Small intestine (tissue), 7 donors: ENCODE data around the gene SPEG. TPM values are rescaled to one million over a fixed set of nuclear protein-coding genes. Genes with fewer than 3 reads are reported as not detected.

Experiments
- DNase-seq, 2 donors: peaks; one replicate each; pipeline versions ENCODE4 v3.0.0 to v3.0.0-alpha.2; 2013
- FAIRE-seq: peaks from 2 replicates; lab custom pipeline; 2012; peaks lifted over from hg19 to GRCh38; lab: Jason Lieb, UNC
- H3K27ac ChIP-seq, 3 donors: one replicate each; pipeline ENCODE4 v1.5.1; 2013; ENCODE audit warnings: low read length in 2 of 3, mild to moderate bottlenecking in 2 of 3, control low read depth in 1 of 3, inconsistent platforms in 1 of 3, low read depth in 1 of 3, moderate library complexity in 1 of 3
- H3K27me3 ChIP-seq, 3 donors: one replicate each; pipeline ENCODE4 v1.6.1; 2013; ENCODE audit warnings: low read length in 3 of 3, inconsistent platforms in 1 of 3; ENCODE audit not compliant: control insufficient read depth in 3 of 3, insufficient read depth in 3 of 3
- H3K36me3 ChIP-seq, 3 donors: one replicate each; pipeline ENCODE4 v1.6.1; 2013; ENCODE audit warnings: low read length in 3 of 3, inconsistent platforms in 1 of 3, low read depth in 1 of 3, mild to moderate bottlenecking in 1 of 3, moderate library complexity in 1 of 3; ENCODE audit not compliant: control insufficient read depth in 3 of 3, insufficient read depth in 2 of 3
- H3K4me1 ChIP-seq, 3 donors: one replicate each; pipeline ENCODE4 v1.6.1; 2013; ENCODE audit warnings: low read length in 2 of 3, inconsistent platforms in 1 of 3, low read depth in 1 of 3, mild to moderate bottlenecking in 1 of 3, moderate library complexity in 1 of 3; ENCODE audit not compliant: control insufficient read depth in 3 of 3, insufficient read depth in 2 of 3
- H3K4me3 ChIP-seq, 3 donors: one replicate each; pipeline ENCODE4 v1.5.1; 2013; ENCODE audit warnings: low read length in 3 of 3, control low read depth in 1 of 3, inconsistent platforms in 1 of 3, low read depth in 1 of 3, mild to moderate bottlenecking in 1 of 3, moderate library complexity in 1 of 3
- H3K9me3 ChIP-seq, 2 donors: one replicate each; pipeline ENCODE4 v1.6.1; 2013; ENCODE audit warnings: low read depth in 1 of 2, low read length in 1 of 2; ENCODE audit not compliant: control insufficient read depth in 2 of 2, insufficient read depth in 1 of 2
- WGBS, 3 donors: extraction: QIAGEN DNeasy Blood & Tissue Kit; methylation state at CpG; one replicate each; pipeline ENCODE4 v1.1.7; 2013; 5-methylcytosine and 5-hydroxymethylcytosine counted together
- polyA plus RNA-seq, 4 donors: library from polyadenylated mRNA; stranded (reverse) in 3 of 4; unstranded in 1 of 4; fragments of 200-250 nt in 3 of 4; fragments of 120-200 nt in 1 of 4; gene quantifications; one replicate each; pipeline versions ENCODE4 v1.2.1 to v1.2.3, GENCODE V29; 2013
- donor health status: healthy with polysubstance abuse.
- donor health status: control.
- donor health status: control.
- donor health status: Bipolar disorder and iron deficiency.
- donor health status: healthy.

Gene SPEG
- polyA plus RNA-seq, 4 donors: 0.45 to 15.7 (median 5.3) TPM

- DNase-seq: no peak
- H3K36me3 ChIP-seq: peaks cover 3 to 42% (median 9%) of the 10 kb centered on the region in 3 donors
- no peak overlapping the region for H3K4me3 ChIP-seq
- H3K4me1 ChIP-seq: peaks cover 0 to 32% (median 5%) of the 10 kb centered on the region in 3 donors
- WGBS, 3 donors: 68 to 84% (median 74%) methylated on average over 6 of the region's 6 CpGs
- peaks cover 0 to 3% (median 0%) of the 10 kb centered on the region in 3 donors for H3K27me3 ChIP-seq
- no peaks in the 10 kb centered on the region for H3K9me3 ChIP-seq
- no peak for FAIRE-seq
- H3K27ac ChIP-seq: peak overlapping the region in 1 of 3 donors; percentile 40
Observed at GRCh38 chr2:219538504-219538951, 103.9 kb downstream of the SPEG start.

GRCh38 chr2:219538956-219539788 is 104.5 kb downstream of the SPEG start:
- Histone ChIP-seq H3K27me3 (peaks cover 0 to 3% (median 0%) of the 10 kb centered on the region in 3 donors), H3K36me3 (peaks cover 3 to 42% (median 9%) of the 10 kb centered on the region in 3 donors), H3K4me3 (no peak overlapping the region), H3K4me1 (peaks cover 0 to 33% (median 5%) of the 10 kb centered on the region in 3 donors), H3K27ac (no peak overlapping the region), H3K9me3 (no peaks in the 10 kb centered on the region)
- WGBS, 3 donors: 88 to 93% (median 90%) methylated on average over 32 of the region's 32 CpGs
- DNase-seq (no peak), FAIRE-seq (no peak)

GRCh38 chr2:219539926-219540678 is 105.5 kb downstream of the SPEG start:
- DNase-seq: no peak
- FAIRE-seq: no peak
- no peak overlapping the region for H3K27ac ChIP-seq

DNA sequence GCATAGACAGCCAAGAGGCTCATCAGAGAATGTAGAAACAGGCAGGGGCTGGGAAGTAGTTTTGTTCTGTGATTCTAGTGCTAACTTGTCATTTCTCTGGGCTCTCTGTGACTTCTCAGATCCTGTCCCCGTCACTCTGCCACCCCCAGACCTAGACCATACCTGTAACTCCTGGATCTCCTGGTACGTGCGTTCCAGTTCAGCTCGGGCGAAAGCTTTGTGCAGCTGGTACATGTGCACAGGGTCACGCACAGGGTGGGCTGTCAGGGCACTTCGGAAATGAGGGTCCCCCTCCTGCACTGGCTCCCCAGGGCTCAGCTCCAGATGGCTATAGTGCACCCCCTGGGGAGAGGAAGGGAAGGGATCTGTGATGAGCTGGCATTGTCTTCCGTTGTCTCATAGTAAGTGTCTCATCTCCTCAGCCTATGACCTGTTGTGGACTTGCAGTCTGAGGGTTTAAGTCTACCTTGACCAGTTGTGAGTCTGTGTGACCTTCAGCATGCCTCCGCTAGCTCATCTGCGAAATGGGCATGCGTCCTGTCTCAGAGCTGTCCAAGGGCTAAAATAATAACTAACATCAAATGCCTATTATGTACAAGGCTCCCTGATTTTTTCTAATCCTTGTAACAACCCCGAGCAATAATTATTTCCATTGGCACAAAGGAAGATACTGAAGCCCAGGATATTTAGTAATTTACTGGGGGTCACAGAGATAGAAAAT is 106.3 kb downstream of the SPEG start:
- Histone ChIP-seq H3K36me3 (peaks cover 3 to 46% (median 9%) of the 10 kb centered on the region in 3 donors), H3K4me3 (no peak overlapping the region), H3K27ac (no peak overlapping the region), H3K27me3 (no peaks in the 10 kb centered on the region), H3K4me1 (peaks cover 4 to 51% (median 5%) of the 10 kb centered on the region in 3 donors), H3K9me3 (no peaks in the 10 kb centered on the region)
- 86 to 93% (median 92%) methylated on average over 12 of the region's 12 CpGs for WGBS, 3 donors
- FAIRE-seq (no peak), DNase-seq (no peak)

More at GRCh38 chr2:219539926-219540678, 105.5 kb downstream of the SPEG start:
- H3K4me3 ChIP-seq: no peak overlapping the region
- WGBS, 3 donors: 94 to 97% (median 95%) methylated on average over 45 to 46 of the region's 46 CpGs
- H3K9me3 ChIP-seq: no peaks in the 10 kb centered on the region
- H3K4me1 ChIP-seq: peaks cover 0 to 43% (median 5%) of the 10 kb centered on the region in 3 donors
- peaks cover 0 to 3% (median 0%) of the 10 kb centered on the region in 3 donors for H3K27me3 ChIP-seq
- H3K36me3 ChIP-seq: peaks cover 3 to 42% (median 9%) of the 10 kb centered on the region in 3 donors

GRCh38 chr2:219541611-219542180 is 107.1 kb downstream of the SPEG start:
- peaks cover 3 to 46% (median 9%) of the 10 kb centered on the region in 3 donors for H3K36me3 ChIP-seq
- peak overlapping the region in 2 of 3 donors; percentile 84 to 96 for H3K27ac ChIP-seq
- H3K9me3 ChIP-seq: no peaks in the 10 kb centered on the region
- peak overlapping the region; percentile 3 to 81 (median 65) for H3K4me3 ChIP-seq
- no peak for FAIRE-seq
- 1 to 20% (median 1%) methylated on average over 39 to 48 of the region's 48 CpGs for WGBS, 3 donors
- peaks cover 4 to 58% (median 5%) of the 10 kb centered on the region in 3 donors for H3K4me1 ChIP-seq
- DNase-seq: peak; percentile 88 to 97
- no peaks in the 10 kb centered on the region for H3K27me3 ChIP-seq

- peak in 1 of 2 donors; percentile 52 for DNase-seq
- peak overlapping the region; percentile 84 to 96 (median 96) for H3K27ac ChIP-seq
- H3K9me3 ChIP-seq: no peaks in the 10 kb centered on the region
- H3K36me3 ChIP-seq: peaks cover 3 to 50% (median 9%) of the 10 kb centered on the region in 3 donors
- H3K4me1 ChIP-seq: peaks cover 4 to 56% (median 5%) of the 10 kb centered on the region in 3 donors
- no peaks in the 10 kb centered on the region for H3K27me3 ChIP-seq
- peak overlapping the region; percentile 60 to 81 (median 65) for H3K4me3 ChIP-seq
- 0 to 1% (median 0%) methylated on average over 34 to 66 of the region's 66 CpGs for WGBS, 3 donors
- FAIRE-seq: no peak
Observed at GRCh38 chr2:219542931-219543595, 108.4 kb downstream of the SPEG start.

DNA sequence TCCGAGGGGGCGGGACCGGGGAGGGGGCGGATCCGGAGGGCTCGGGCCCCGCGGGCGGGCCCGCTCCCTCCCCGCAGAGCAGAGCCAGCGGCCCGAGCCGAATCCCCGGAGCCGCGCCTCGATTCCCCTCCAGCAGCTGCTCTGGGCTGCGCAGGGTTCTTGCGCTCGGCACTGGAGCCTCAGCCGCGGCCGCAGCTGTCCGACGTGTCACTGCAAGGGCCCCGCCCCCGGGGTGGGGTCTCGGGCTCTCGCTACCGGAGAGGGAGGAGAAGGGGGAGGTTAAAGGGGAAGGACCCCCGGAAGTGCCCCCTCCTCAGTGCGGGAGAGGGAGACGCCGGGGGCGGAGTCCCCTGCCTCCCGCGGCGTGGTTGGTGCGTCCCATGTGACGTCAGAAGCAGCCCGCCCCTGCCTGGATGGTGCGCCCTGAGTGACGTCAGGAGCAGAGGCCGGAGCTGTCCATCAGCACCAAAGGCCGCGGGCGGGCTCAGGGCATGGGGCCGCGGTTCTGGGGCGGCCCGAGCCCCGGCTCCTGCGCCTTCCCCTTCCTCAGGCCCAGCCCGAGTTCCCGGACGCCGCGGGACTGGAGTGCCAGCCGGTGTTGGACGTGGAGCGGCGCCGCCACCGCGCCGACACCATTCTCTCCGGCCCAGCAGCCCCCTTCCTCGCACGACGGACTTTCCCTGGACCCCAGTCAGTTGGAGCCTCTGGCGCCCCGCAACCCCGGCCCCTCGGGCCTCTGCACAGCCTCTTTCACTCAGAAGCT is 109.1 kb downstream of the SPEG start, which contains the start of the genes CHPF and TMEM198:
TSS of gene CHPF (minus strand) at position 214 of the 763 bp plus-strand sequence. CDS start 271 bp downstream, outside the sequence.
TSS of gene TMEM198 (plus strand) at position 433 of the 763 bp plus-strand sequence. CDS start 700 bp downstream, outside the sequence.
- peaks cover 3 to 49% (median 9%) of the 10 kb centered on the region in 3 donors for H3K36me3 ChIP-seq
- FAIRE-seq: no peak
- peak within 1 kb of the TSS; percentile 60 to 81 (median 65) for H3K4me3 ChIP-seq
- H3K27me3 ChIP-seq: no peaks in the 10 kb centered on the region
- peak; percentile 95 to 99 for DNase-seq
- H3K27ac ChIP-seq: peak within 1 kb of the TSS; percentile 84 to 96 (median 96)
- WGBS, 3 donors: 0 to 1% (median 1%) methylated on average over 50 to 75 of the region's 75 CpGs
- no peaks in the 10 kb centered on the region for H3K9me3 ChIP-seq
- H3K4me1 ChIP-seq: peaks cover 4 to 49% (median 5%) of the 10 kb centered on the region in 3 donors
